SU-DHL-6 (cell line): ENCODE measurements around the gene ARRB1.

Source experiments
- H2AFZ ChIP-seq: fragments of 200-600 bp; sonication (generic); 2 replicates; pipeline ENCODE4 v1.6.1; 2014; ENCODE audit warnings: low read depth, mild to moderate bottlenecking, moderate library complexity, mixed read lengths, antibody characterized with exemption, low read length; ENCODE audit not compliant: severe bottlenecking
- H3F3A ChIP-seq: fragments of 200-600 bp; shearing (Covaris generic); 2 replicates; pipeline ENCODE4 v1.6.0; 2016; ENCODE audit warnings: antibody characterized with exemption, mild to moderate bottlenecking; ENCODE audit not compliant: insufficient read depth
- H3K27ac ChIP-seq: fragments of 200-600 bp; sonication (generic); 2 replicates; pipeline ENCODE4 v1.5.1; 2016; ENCODE audit warnings: low read depth, mild to moderate bottlenecking, low read length, moderate library complexity, mixed read lengths
- H3K27me3 ChIP-seq: fragments of 200-600 bp; sonication (generic), shearing (Covaris generic); 2 replicates; pipeline ENCODE4 v1.6.0; 2014; ENCODE audit warnings: mild to moderate bottlenecking, low read length
- H3K36me3 ChIP-seq: fragments of 200-600 bp; sonication (generic); 2 replicates; pipeline ENCODE4 v1.6.1; 2014; ENCODE audit warnings: mild to moderate bottlenecking, low read length, mixed read lengths
- H3K4me2 ChIP-seq: fragments of 300-600, 200-600 bp; shearing (Covaris generic), sonication (generic); 2 replicates; pipeline ENCODE4 v1.6.0; 2014; ENCODE audit warnings: low read length, low read depth, mild to moderate bottlenecking; ENCODE audit not compliant: poor library complexity, severe bottlenecking
- H3K4me3 ChIP-seq: fragments of 200-600 bp; sonication (generic); 2 replicates; pipeline ENCODE4 v1.5.1; 2014; ENCODE audit warnings: antibody characterized with exemption, low read length, mild to moderate bottlenecking, mixed read lengths; ENCODE audit not compliant: insufficient read depth, poor library complexity, severe bottlenecking
- H3K79me2 ChIP-seq: fragments of 200-600 bp; sonication (generic); 2 replicates; pipeline ENCODE4 v1.6.1; 2014; ENCODE audit warnings: mild to moderate bottlenecking, low read length, moderate library complexity; ENCODE audit not compliant: insufficient read depth
- H3K9ac ChIP-seq: fragments of 200-600 bp; sonication (generic); 2 replicates; pipeline ENCODE4 v1.7.0; 2014; ENCODE audit warnings: mild to moderate bottlenecking, low read length
- H3K9me2 ChIP-seq: fragments of 200-600 bp; sonication (generic); replicated peaks from 2 replicates; pipeline ENCODE4 v1.6.1; 2014; ENCODE audit warnings: low read length; ENCODE audit not compliant: insufficient read depth
- H3K9me3 ChIP-seq: fragments of 200-600 bp; sonication (generic); 2 replicates; pipeline ENCODE4 v1.6.1; 2014; ENCODE audit warnings: low read length, mixed read lengths; ENCODE audit not compliant: insufficient read depth
- H4K20me1 ChIP-seq: fragments of 200-600 bp; sonication (generic); 2 replicates; pipeline ENCODE4 v1.6.1; 2014; ENCODE audit warnings: low read depth, mild to moderate bottlenecking, antibody characterized with exemption, low read length, moderate library complexity, mixed read lengths
- EZH2phosphoT487 ChIP-seq: fragments of 200-600 bp; sonication (generic), shearing (Covaris generic); conservative IDR thresholded peaks from 2 replicates; pipeline ENCODE4 v1.6.1; 2018; ENCODE audit warnings: mild to moderate bottlenecking, antibody characterized with exemption, low read length, moderate library complexity, mixed read lengths
- TF ChIP-seq, protein P1 (sequence below): fragments of 200-600 bp; sonication (generic); IDR thresholded peaks from one replicate; pipeline ENCODE4 v1.5.1; 2017; ENCODE audit warnings: antibody characterized with exemption, mild to moderate bottlenecking, low read length, moderate library complexity; ENCODE audit not compliant: insufficient read depth, poor library complexity, severe bottlenecking

Gene ARRB1

DNA sequence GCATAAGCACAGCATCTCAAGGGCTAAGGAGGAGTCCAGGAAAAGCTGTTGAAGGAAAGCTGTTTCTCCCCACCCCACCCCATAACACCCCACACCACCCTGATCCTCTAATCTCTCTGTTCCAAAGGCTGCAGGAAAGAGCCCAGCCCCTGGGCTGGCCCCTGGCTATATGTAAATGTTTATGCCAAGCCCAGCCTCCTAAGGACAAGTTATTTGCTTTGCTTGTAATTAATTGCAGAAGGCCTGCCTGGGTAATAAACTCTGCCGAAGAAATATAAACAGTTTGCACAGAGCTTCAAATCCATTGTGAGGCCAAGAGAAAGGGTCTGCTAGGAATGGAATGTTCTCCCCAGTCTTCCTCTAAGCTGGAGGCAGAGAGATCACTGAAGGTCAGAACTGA lies 21.2 kb downstream of the ARRB1 start:
- Histone ChIP-seq H3K9me2 (no peaks in the 10 kb centered on the region), H3K9ac (no peak overlapping the region), H3K79me2 (no peaks in the 10 kb centered on the region), H3K36me3 (no peaks in the 10 kb centered on the region), H4K20me1 (no peaks in the 10 kb centered on the region), H3K4me2 (no peak overlapping the region), H3K27me3 (no peaks in the 10 kb centered on the region), H2AFZ (no peak overlapping the region), H3K27ac (no peak overlapping the region), H3K4me3 (no peak overlapping the region), H3K9me3 (no peaks in the 10 kb centered on the region), H3F3A (no peaks in the 10 kb centered on the region)
- TF ChIP-seq, protein P1, sequence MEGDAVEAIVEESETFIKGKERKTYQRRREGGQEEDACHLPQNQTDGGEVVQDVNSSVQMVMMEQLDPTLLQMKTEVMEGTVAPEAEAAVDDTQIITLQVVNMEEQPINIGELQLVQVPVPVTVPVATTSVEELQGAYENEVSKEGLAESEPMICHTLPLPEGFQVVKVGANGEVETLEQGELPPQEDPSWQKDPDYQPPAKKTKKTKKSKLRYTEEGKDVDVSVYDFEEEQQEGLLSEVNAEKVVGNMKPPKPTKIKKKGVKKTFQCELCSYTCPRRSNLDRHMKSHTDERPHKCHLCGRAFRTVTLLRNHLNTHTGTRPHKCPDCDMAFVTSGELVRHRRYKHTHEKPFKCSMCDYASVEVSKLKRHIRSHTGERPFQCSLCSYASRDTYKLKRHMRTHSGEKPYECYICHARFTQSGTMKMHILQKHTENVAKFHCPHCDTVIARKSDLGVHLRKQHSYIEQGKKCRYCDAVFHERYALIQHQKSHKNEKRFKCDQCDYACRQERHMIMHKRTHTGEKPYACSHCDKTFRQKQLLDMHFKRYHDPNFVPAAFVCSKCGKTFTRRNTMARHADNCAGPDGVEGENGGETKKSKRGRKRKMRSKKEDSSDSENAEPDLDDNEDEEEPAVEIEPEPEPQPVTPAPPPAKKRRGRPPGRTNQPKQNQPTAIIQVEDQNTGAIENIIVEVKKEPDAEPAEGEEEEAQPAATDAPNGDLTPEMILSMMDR = no peak
- TF ChIP-seq EZH2phosphoT487 = no peak

DNA sequence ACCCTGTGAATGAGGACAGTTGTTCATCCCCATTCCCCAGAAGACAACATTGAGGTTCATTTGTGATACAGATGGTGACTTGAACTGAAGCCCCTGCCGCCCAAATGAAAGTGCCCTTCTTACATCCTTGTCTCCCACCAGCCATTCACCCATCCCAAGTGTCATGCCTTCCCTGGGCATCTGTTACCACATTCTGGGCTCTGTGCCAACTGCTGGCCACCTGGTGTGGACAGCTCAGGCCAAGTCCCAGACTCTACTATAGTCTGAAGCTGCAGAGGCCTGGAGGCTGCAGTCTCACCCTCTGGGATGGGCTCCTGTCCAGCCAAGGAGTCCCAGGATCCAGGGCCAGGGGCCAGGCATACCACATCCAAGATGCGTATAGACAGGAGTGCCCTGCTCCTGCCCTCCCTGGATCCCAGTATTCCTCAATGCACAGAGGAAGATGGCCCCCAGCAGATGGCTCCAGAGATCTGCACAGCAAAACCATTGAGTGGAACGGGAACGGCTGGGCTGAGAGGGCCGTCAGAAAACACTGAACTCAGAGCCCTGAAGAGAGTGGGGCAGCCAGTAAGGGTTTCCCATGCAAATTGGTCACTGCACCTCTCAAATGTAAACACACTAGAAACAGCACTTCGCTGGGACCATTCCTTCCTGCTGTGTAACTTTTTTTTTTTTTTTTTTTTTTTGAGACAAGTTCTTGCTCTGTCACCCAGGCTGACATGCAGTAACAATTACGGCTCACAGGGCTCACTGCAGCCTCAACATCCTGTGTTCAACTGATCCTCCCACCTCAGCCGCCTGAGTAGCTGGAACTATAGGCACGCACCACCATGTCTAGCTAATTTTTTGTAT lies 22.8 kb downstream of the ARRB1 start:
- H3K9ac ChIP-seq = no peak overlapping the region
- H3K27me3 ChIP-seq = no peaks in the 10 kb centered on the region
- H2AFZ ChIP-seq = no peak overlapping the region
- H3K36me3 ChIP-seq = no peaks in the 10 kb centered on the region
- H3K4me3 ChIP-seq = no peak overlapping the region
- TF ChIP-seq EZH2phosphoT487 = no peak
- TF ChIP-seq, protein P1 = no peak
- no peaks in the 10 kb centered on the region for H3K9me3 ChIP-seq
- no peaks in the 10 kb centered on the region for H4K20me1 ChIP-seq
- H3F3A ChIP-seq = no peaks in the 10 kb centered on the region
- no peak overlapping the region for H3K27ac ChIP-seq
- no peak overlapping the region for H3K4me2 ChIP-seq
- no peaks in the 10 kb centered on the region for H3K79me2 ChIP-seq
- no peaks in the 10 kb centered on the region for H3K9me2 ChIP-seq

DNA sequence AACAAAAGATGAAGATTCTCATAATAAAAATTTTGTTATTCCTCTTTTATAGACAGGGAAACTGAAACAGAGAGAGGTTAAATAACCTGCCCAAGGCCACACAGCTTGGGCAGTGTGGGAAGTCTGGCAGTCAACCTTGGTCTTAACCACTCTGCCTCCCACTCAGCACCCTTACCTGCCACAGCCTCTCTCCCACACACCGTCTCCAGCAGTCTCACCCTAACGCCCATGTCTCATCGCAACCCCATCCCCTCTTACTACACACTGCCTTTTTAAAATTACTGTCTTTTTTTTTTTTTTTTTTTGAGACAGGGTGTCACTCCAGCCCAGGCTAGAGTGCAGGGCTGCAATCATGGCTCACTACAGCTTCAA lies 25.0 kb downstream of the ARRB1 start:
- no peak overlapping the region for H2AFZ ChIP-seq
- H3K4me3 ChIP-seq = no peak overlapping the region
- no peaks in the 10 kb centered on the region for H3K79me2 ChIP-seq
- no peak for TF ChIP-seq EZH2phosphoT487
- TF ChIP-seq, protein P1 = no peak
- H3K9ac ChIP-seq = no peak overlapping the region
- no peaks in the 10 kb centered on the region for H3K9me3 ChIP-seq
- no peaks in the 10 kb centered on the region for H3K36me3 ChIP-seq
- no peaks in the 10 kb centered on the region for H3F3A ChIP-seq
- no peaks in the 10 kb centered on the region for H3K27me3 ChIP-seq
- H4K20me1 ChIP-seq = no peaks in the 10 kb centered on the region
- no peak overlapping the region for H3K27ac ChIP-seq
- no peaks in the 10 kb centered on the region for H3K9me2 ChIP-seq
- no peak overlapping the region for H3K4me2 ChIP-seq
